HG02759 (cell line): Measurements from ENCODE around the gene CCDC170.

ENCODE experiments used
- ATAC-seq: cut with Tn5 transposase; IDR thresholded peaks from one replicate; pipeline ENCODE4 v1.9.1; 2021; ENCODE audit warnings: mild to moderate bottlenecking, moderate library complexity; ENCODE audit not compliant: unreplicated experiment

CCDC170 gene

GRCh38 chr6:151647976-151648639 lies 154.3 kb downstream of the CCDC170 start:
- no peak for ATAC-seq

- ATAC-seq: no peak
These were observed 156.0 kb downstream of the CCDC170 start for GRCh38 chr6:151649835-151650234.

- no peak for ATAC-seq
These were observed 157.8 kb downstream of the CCDC170 start for GRCh38 chr6:151651639-151652038.

- no peak for ATAC-seq
These were observed 158.5 kb downstream of the CCDC170 start for GRCh38 chr6:151652325-151652724.

- no peak for ATAC-seq
These were observed 161.3 kb downstream of the CCDC170 start for GRCh38 chr6:151655099-151655498.

GRCh38 chr6:151656392-151656791 lies 162.6 kb downstream of the CCDC170 start:
- no peak for ATAC-seq

- no peak for ATAC-seq
These were observed 164.3 kb downstream of the CCDC170 start for GRCh38 chr6:151658091-151658490.

GRCh38 chr6:151659212-151659611 lies 165.4 kb downstream of the CCDC170 start:
- no peak for ATAC-seq

GRCh38 chr6:151661509-151661908 lies 167.7 kb downstream of the CCDC170 start:
- no peak for ATAC-seq

- ATAC-seq: no peak
These were observed 168.1 kb downstream of the CCDC170 start for GRCh38 chr6:151661928-151662327.

GRCh38 chr6:151663559-151663958 lies 169.7 kb downstream of the CCDC170 start:
- no peak for ATAC-seq

- ATAC-seq: no peak
These were observed 170.6 kb downstream of the CCDC170 start for GRCh38 chr6:151664390-151664789.

- no peak for ATAC-seq
These were observed 171.5 kb downstream of the CCDC170 start for GRCh38 chr6:151665329-151665728.

GRCh38 chr6:151666526-151666925 lies 172.7 kb downstream of the CCDC170 start:
- ATAC-seq: no peak

- ATAC-seq: no peak
These were observed 175.4 kb downstream of the CCDC170 start for GRCh38 chr6:151669208-151669560.

- no peak for ATAC-seq
These were observed 176.3 kb downstream of the CCDC170 start for GRCh38 chr6:151670116-151670515.
